Type B pancreatic cell (in vitro differentiated cells): Measurements from ENCODE around the gene PLEKHA1. TPM values are rescaled to one million over a fixed set of nuclear protein-coding genes. Genes with fewer than 3 reads are reported as not detected.

Experiments
- DNase-seq: peaks from one replicate; pipeline ENCODE4 v3.0.0; 2021; ENCODE audit warnings: mixed read lengths; ENCODE audit not compliant: unreplicated experiment; ENCODE audit errors: extremely low spot score
- H3K27ac Mint-ChIP-seq: 2 replicates; pipeline ENCODE4 v1.8.0; 2021; ENCODE audit warnings: mild to moderate bottlenecking, mixed read lengths
- H3K27me3 Mint-ChIP-seq: 2 replicates; pipeline ENCODE4 v1.8.0; 2021; ENCODE audit warnings: mixed read lengths
- H3K36me3 Mint-ChIP-seq: 2 replicates; pipeline ENCODE4 v1.8.0; 2021; ENCODE audit warnings: mixed read lengths
- H3K4me1 Mint-ChIP-seq: one replicate; pipeline ENCODE4 v1.8.0; 2021; ENCODE audit warnings: mixed read lengths; ENCODE audit not compliant: unreplicated experiment
- H3K4me3 Mint-ChIP-seq: 2 replicates; pipeline ENCODE4 v1.8.0; 2021; ENCODE audit warnings: mild to moderate bottlenecking, mixed read lengths
- H3K9me3 Mint-ChIP-seq: 2 replicates; pipeline ENCODE4 v1.8.0; 2021; ENCODE audit warnings: mixed read lengths
- total RNA-seq: library from RNA; stranded (reverse); gene quantifications from 2 replicates; pipeline ENCODE4 v1.2.1, GENCODE V29; 2021; ENCODE audit warnings: low replicate concordance
- TF ChIP-seq, protein P1 (sequence below): fragments of 200-600 bp; sonication (generic); conservative IDR thresholded peaks from 2 replicates; pipeline ENCODE4 v1.5.0; 2021; ENCODE audit warnings: antibody characterized with exemption, mild to moderate bottlenecking

The PLEKHA1 gene
- total RNA-seq, 1 donor from 2014 or later, result 38.2 TPM

DNA sequence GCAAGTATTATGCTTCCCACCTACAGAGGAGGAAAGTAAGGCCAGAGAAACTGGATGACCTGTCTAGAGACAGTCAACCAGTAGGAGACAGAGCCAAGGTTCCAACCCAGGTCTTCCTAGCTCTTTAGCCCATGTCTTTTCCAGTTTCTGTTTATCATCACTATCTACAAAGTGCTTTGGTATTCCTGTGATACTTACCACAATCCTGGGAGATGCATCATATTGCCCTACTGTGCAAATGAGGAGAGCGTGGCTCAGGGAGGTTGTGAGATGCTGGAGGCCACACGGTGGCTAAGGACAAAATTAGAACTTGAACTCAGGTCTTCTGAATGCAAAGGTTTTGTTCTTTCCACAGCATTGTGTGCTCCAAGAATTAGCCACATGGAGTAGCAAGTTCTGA, 11.2 kb upstream of the PLEKHA1 start:
- H3K36me3 Mint-ChIP-seq, result no peaks in the 10 kb centered on the region
- peaks cover 8% of the 10 kb centered on the region for H3K4me1 Mint-ChIP-seq
- H3K9me3 Mint-ChIP-seq, result peaks cover 5% of the 10 kb centered on the region

DNA sequence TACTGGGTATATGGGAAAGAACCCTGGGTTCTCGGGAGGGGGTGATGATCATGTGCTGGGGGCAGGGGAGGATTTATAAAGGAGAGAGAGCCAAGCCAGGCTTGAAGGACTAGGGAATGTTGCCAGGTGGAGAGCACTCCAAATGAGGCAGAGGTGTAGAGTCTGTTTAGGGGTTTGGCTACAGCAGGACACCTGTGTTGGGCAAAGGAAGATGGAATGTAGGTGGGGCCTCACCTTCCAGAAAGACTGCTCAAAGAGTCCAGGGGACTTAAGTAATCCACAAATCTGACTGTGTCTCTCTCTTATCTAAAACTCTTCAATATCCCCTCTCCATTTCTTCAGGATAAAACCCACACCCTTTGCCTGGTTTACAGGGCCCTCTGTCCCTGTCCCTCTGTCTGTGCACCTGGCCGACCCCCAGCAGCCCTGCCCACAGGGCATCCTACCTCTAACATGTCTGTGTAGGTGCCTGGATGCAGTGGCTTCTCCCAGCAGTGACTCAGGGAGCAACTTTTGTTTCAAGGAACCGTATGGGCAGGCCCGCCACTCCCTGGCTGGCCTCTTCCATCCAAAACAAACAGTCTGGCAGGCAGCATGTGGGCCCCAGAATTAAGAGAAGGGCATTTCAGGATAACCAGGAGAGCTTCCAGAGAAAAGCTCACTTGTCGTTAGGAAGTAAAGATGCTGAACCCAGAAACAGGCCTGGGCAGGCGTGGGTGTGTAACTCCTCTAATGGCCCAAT, 10.6 kb upstream of the PLEKHA1 start:
- Mint-ChIP-seq H3K27ac (no peak overlapping the region), H3K4me3 (no peak overlapping the region), H3K4me1 (peaks cover 8% of the 10 kb centered on the region), H3K36me3 (no peaks in the 10 kb centered on the region), H3K9me3 (no peaks in the 10 kb centered on the region), H3K27me3 (peaks cover 7% of the 10 kb centered on the region)
- TF ChIP-seq, protein P1, sequence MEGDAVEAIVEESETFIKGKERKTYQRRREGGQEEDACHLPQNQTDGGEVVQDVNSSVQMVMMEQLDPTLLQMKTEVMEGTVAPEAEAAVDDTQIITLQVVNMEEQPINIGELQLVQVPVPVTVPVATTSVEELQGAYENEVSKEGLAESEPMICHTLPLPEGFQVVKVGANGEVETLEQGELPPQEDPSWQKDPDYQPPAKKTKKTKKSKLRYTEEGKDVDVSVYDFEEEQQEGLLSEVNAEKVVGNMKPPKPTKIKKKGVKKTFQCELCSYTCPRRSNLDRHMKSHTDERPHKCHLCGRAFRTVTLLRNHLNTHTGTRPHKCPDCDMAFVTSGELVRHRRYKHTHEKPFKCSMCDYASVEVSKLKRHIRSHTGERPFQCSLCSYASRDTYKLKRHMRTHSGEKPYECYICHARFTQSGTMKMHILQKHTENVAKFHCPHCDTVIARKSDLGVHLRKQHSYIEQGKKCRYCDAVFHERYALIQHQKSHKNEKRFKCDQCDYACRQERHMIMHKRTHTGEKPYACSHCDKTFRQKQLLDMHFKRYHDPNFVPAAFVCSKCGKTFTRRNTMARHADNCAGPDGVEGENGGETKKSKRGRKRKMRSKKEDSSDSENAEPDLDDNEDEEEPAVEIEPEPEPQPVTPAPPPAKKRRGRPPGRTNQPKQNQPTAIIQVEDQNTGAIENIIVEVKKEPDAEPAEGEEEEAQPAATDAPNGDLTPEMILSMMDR, result no peak
- no peak for DNase-seq

More for the DNA sequence above, 11.2 kb upstream of the PLEKHA1 start:
- Mint-ChIP-seq H3K27me3 (peaks cover 7% of the 10 kb centered on the region), H3K4me3 (no peak overlapping the region), H3K27ac (no peak overlapping the region)
- DNase-seq, result no peak
- TF ChIP-seq, protein P1, result no peak

DNA sequence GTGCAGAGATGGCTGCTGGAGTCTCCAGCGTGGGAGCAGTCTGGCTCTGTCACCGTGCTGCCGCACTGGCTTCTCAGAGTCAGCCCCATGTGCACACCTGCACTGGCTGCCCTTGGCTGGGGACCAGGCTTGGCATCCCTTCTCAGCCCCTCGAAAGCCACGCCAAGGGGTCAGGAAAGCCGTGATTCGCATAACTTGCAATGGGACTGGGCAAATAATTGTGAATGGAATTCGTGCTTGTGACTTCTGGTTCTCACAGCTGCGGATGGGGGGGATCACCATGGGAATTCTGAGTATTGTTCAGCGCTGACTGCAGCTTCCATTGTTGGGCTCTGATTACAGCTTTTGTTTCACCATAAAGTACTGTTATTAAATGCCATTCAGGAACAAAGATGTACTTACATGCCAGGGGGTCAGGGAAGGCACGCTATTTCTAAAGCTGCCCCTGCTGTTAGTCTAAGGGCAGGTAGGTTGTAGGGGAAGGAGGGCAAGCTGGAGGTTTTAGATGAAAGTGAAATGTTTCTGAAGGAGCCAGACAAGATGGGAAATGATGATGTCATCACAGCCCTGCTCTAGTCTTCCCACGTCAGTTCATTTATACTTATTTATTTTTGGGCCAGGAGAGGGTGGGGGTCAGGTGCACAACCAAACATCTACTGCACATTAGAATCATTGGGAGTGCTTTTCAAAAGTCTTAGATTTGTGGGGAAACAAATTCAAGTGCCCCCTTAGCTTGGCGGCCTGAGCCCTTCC, 5.8 kb upstream of the PLEKHA1 start:
- Mint-ChIP-seq H3K27ac (no peak overlapping the region), H3K4me3 (no peak overlapping the region), H3K9me3 (no peaks in the 10 kb centered on the region), H3K4me1 (peaks cover 12% of the 10 kb centered on the region), H3K27me3 (peaks cover 4% of the 10 kb centered on the region), H3K36me3 (no peaks in the 10 kb centered on the region)
- no peak for DNase-seq
- TF ChIP-seq, protein P1, result no peak

DNA sequence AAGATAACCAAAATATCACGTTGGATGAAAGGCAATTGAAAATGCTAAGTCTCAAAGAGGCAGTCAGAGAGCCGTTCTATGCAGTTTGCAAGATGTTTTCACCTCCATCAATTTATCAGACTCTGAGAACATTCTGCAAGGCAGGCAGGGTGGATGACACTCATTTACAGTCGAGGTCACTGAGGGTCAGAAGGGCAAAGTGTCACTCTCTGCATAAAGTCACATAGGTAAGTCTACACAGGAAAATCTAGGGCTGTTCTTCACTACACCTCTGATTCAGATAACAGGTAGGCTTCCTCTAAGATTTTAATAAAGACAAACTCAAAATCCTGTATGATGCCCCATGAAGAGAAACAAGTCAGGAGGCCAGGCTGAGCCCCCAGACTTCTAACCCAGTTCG, 1.4 kb upstream of the PLEKHA1 start:
- Mint-ChIP-seq H3K4me3 (peak overlapping the region; percentile 91), H3K9me3 (no peaks in the 10 kb centered on the region), H3K27ac (peak overlapping the region; percentile 98), H3K27me3 (no peaks in the 10 kb centered on the region), H3K36me3 (no peaks in the 10 kb centered on the region), H3K4me1 (peaks cover 9% of the 10 kb centered on the region)
- no peak for DNase-seq
- TF ChIP-seq, protein P1, result no peak

DNA sequence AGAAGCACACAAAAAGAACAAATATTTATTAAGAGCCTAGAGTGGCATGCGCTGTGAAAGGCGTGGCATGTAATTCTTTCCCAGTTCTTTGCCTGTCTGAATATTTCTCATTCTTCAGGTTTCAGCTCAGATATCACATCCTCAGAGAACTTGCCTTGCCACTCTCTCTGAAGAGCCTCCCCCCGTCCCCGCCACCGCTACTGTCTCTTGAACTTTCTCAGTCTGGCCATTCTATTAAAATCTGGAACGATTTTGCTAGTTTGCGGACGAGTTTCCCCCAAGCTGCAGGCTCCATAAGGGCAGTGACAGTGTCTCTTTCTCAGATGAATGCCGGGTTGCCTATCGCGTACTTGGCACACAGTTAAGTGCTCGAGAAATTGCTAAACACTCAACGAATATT, 787 bp upstream of the PLEKHA1 start:
- peaks cover 9% of the 10 kb centered on the region for H3K4me1 Mint-ChIP-seq
- TF ChIP-seq, protein P1, result no peak
- DNase-seq, result no peak
- peak overlapping the region; percentile 91 for H3K4me3 Mint-ChIP-seq
- H3K9me3 Mint-ChIP-seq, result no peaks in the 10 kb centered on the region
- no peaks in the 10 kb centered on the region for H3K27me3 Mint-ChIP-seq
- no peaks in the 10 kb centered on the region for H3K36me3 Mint-ChIP-seq
- H3K27ac Mint-ChIP-seq, result peak overlapping the region; percentile 98
